HG03097 (cell line): Measurements from ENCODE around the gene KIAA1191.

Experiments used
- ATAC-seq: cut with Tn5 transposase; IDR thresholded peaks from one replicate; pipeline ENCODE4 v1.9.1; 2021; ENCODE audit not compliant: unreplicated experiment, low FRiP score

KIAA1191 gene

DNA sequence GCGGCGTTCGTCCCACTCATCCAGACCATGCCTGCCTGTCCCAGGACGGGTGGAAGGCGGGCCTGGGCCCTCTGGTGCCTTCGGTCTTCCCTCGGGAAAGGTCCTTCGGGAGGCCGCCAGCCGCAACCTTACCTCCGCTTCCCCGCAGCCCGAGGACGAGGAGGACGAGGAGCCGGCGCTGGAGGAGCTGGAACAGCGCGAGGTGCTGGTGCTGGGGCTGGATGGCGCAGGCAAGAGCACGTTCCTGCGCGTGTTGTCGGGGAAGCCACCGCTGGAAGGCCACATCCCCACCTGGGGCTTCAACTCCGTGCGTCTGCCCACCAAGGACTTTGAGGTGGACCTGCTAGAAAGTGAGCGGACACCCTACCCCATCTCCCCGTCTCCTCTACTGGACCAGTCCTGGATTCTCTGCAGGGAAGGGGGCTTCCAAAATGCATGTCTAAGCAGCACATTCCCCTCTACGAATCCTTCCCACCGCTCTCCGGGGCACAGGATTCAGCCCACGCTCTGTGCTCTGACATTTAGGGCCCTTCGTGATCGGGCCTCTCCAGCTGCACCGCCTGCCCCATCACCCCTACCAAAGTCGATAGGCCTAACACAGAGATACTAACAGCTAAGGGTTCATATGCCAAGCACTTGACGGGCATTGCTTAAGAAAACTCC lies 4.8 kb upstream of the KIAA1191 start:
- ATAC-seq = no peak

DNA sequence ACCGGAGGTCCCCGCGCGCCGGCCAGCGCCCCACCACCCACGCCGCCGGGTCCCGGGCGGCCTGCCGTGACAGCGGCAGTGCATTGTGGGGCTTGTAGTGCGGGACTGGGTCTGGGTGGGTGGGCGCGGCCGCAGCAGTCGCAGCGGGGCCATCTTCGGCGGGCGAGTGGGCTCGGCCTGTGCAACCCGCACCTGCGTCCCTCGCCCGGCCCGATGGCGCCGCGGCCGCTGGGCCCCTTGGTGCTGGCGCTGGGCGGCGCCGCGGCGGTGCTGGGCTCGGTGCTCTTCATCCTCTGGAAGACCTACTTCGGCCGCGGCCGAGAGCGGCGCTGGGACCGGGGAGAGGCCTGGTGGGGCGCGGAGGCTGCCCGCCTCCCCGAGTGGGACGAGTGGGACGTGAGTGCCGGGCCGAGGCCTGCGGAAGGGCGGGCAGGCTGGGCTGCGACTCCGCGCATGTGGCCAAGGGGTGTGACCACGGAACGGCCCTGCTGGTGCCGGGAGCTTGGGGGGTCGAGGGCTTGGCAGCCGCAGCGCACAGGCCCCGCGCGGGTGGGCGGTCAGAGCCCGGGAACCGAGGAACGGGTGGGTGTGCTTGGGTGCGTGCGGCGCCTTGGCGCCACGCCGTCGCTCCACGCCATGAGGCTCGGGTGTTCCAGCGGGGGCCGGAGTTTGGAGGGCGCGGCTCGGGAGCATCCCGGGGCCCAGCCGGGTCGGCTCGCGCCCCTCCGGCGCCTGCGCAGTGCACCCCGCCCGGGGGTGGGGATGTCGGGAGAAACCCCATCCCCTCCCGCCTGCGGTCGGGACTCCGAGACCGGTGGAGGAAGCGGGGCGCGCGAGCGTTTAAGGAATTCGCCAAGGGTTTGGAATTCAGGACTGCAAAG lies 4.0 kb upstream of the KIAA1191 start, which contains the start of gene ARL10:
Gene ARL10 (plus strand): TSS at position 137 of the 881 bp plus-strand sequence. CDS start 77 bp downstream, at position 214.
- ATAC-seq = no peak

DNA sequence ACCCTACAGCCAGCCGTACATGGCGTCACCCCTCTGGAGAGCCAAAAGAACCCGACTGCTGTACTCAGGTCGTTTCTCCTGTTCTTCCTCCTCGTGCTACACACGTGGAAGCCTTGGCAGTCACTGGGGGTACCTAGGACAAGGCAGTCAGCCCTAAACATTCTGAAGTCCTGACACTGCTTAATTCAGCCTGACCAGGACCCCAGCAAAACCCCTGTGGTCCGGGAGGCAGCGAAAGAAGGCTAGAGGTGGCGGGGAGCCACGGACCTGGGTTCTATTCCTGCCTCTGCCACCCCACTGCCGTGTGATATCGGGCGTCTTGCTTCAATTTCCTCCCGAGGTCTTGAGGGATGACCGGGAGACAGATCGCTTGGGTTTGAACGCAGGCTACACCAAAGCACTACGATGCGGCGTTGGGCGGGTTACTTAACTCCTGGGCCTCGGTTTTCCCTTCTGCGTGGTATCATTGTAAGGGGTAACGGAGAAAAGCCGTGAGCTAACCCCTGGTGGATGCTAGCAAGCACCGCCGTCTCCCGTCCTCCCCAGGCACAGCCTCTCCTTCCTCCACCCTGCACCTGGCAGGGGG lies 3.3 kb upstream of the KIAA1191 start:
- ATAC-seq = no peak

DNA sequence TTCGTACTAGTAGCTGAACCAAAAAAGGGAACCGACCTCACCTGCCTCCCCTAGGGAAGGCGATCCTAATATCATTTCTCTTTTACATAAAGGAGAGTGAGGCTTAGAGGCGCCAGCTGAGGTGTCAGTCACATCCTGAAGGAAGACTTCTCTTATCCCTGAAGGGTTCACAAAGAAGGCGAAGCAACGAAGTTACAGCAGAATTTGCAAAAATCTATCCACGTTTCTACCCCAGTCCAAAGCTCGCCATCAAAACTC lies 598 bp upstream of the KIAA1191 start:
- no peak for ATAC-seq

DNA sequence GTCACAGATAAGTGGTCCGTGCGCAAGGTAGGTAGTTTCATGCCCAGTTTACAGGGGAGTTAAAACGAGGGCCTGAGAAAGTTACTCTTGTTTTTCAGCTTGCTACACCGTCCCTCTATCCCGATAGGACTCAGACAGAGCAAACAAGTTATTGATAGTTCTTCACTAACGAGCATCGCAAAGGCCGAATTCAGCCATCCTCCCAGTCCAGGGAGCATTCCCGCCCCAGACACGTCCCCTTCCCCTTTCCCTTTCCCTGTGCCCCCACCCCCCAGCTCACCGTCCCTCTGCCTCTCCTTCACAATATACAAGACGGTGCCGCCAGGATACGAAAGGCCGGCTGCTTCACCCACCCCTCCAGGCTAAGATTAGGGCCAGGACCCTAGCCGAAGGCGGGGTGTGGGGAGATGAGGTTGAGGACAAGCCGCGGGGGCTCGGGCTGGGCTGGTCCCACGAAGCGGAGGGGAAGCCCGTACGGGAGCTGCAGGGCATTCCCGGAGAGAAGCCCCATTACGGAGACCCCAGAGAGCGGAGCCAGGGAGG lies 599 bp downstream of the KIAA1191 start:
- ATAC-seq = no peak

DNA sequence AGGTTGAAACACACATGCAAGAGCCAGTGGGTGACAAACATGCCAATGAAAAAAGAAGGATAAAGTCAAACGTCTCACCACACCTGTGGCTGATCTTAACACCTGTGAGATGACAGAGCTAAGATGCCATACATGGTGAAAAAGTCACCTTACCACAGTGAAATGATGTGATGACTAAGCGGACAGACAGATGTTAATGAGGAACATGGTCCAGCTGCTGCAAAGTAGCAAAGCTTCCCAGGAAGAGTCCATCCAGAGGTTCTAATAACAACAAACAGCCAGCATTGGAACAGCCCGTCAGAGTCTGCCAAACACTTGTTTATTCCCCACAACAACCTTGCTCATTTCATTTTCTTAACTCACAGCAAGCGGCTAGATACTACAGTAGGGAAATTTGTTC lies 1.9 kb downstream of the KIAA1191 start:
- ATAC-seq = no peak

DNA sequence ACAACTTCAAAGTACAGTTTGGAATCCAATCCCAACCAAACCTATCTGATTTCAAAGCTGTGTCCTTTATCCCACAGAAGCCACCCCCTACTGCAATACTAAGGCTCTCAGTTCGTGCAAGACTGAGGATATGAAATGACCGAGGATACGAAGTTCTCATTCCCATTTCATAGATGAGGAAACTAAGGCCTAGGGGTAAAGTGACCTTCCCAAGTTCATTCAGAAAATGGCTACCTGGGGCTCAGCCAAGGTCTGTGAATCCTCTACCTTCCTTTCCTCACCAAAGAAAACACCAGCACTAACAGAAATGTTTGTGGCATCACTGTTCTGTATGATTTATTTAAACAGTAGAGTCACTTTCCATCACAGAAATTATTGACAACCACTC lies 5.4 kb downstream of the KIAA1191 start:
- no peak for ATAC-seq

DNA sequence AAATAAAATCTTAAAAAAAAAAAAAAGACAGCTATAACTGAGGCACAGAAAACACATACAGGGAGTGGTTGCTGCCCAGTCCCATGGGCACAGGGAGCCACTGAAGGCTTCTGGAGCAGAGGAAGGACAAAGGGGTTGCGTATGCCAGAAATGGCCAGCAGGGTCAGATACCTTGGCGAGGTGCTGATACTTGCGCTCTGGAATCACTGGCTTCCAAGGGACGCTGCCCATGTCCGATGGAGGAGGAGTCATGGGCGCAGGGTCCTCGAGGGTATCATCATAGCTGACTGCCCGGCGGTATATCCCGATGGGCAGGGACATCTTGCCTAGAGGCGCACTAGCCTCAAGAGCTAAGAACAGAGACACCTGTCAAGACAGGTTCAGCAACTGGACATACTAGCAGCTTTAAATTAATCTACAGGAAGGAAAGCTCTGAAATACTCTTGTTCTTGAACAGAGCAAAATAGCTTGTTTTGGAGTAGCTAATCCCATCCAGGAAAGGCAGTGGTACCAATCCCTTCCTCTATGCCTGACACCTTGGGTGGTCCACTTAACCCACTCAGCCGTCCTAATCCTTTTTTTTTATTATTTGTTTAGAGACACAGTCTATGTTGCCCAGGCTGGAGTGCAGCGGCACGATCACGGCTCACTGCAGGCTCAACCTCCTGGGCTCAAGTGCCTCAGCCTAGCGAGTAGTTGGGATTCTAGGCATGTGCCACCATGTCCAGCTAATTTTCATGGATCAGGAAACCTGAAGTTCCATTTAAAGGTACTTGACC lies 6.0 kb downstream of the KIAA1191 start:
- no peak for ATAC-seq

DNA sequence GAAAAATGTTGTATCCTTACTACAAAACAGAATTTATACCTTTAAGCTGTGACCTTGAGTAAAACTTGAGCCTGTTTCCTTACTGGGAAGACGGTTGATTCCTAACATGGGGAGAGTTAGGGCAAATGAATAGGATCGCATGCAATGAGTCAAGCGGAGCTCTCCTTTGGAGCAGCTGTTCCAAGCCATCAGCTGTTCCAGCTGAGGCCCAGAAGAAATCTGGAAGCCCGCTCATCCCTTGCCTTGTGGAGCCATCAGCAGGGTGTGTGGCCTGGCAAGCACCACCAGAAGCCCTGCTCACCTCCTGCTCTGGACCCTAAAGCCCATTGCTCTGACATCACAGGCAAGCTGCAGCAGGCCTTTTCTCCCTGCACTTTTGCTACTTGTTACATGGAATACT lies 8.0 kb downstream of the KIAA1191 start:
- no peak for ATAC-seq

DNA sequence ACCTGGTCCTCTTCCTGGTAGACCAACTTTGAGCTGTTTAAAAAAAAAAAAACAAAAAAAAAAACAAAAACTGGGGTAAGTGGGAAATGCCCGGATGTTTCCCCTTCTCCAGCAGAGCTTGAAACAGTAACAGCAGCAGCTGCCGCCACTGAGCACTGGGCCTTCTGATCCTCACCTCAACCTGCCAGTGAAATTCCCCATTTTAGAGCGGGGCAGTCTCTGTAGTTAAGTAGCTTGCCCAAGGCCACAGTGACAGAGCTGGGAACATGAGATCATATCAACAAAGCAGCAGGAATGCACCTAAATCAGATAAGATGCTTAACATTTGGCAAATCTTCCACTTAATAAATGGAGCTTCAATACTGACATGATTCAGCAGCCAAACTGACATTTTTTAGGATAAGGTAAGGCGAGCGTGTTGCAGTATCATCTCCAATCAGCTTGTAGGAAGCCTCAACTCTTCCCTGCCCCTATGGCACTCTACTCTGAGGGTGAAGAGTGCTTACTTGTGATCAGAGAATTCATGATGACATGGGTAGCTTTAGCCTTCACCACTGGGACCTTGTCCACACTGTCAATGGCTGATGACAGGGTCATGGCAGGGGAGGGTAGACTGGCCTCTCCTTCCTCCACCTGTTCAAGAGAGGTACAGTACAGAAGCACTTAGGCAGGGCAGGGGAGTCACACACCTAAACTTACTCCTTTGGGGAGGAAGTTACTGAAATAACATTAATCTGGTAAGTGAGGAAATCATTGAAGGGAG lies 9.3 kb downstream of the KIAA1191 start:
- no peak for ATAC-seq

DNA sequence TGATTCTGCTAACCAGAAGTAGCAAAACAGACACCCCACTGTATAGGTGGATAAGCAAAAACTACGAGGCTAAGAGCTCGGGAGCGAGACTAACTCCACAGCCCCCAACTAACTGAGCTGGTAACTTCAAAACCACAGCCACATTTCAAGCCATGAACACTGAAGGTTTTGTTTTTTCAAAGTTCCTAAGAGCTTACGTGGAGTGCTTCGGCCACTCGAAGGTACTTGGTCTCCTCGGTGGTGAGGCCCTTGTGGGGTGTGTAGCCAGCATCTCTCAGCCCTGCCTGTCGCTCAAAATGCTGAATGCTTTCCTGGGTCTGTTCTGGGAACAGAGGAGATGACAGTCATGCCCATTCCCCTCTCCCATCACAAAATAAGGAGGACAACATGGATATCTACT lies 11.1 kb downstream of the KIAA1191 start:
- no peak for ATAC-seq

DNA sequence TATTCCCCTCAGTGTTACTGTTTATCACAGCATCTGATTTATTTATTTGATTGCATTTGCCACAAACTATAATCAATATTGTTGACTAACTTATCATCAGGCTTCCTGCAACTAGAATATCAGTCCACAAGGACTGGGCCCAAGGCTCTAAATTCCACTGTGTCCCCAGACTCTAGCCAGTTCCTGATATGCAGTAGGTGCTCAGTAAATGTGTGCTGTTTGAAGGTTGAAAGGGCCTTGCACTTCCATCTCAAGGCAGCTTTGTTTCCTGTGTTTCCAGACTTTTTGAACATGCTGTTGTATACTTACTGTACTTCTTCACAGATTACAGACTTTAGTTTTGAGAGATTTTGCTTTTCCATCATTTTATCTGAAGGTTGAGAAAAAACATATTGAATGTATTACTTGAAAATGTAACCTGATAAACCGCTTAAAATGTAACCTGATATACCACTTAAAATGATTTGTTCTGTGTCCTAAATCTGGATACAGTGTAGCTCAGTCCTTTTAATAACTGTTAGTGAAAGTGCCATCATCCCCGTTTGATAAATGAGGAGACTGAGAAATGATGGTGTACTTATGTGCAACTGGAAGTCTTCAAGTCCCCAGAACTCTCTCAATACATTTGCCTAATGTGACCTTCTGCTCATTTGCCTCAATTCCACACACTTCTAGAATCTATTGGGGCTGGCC lies 18.7 kb downstream of the KIAA1191 start:
- ATAC-seq = no peak

DNA sequence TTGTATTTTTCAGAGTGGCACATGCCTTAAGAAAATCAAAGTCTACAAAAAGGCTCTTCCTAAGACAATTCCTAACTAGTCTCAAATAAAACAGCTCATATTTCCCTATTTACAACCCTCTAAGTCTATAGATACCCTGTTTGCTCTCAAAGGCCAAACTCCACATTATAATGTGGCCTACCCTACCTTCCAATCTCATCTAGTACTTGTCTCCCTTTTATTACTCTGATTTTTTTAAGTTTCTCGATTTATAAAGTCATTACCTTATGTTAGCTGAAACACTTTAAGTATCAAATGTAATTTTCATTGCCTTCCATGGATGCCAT lies 19.4 kb downstream of the KIAA1191 start:
- no peak for ATAC-seq

DNA sequence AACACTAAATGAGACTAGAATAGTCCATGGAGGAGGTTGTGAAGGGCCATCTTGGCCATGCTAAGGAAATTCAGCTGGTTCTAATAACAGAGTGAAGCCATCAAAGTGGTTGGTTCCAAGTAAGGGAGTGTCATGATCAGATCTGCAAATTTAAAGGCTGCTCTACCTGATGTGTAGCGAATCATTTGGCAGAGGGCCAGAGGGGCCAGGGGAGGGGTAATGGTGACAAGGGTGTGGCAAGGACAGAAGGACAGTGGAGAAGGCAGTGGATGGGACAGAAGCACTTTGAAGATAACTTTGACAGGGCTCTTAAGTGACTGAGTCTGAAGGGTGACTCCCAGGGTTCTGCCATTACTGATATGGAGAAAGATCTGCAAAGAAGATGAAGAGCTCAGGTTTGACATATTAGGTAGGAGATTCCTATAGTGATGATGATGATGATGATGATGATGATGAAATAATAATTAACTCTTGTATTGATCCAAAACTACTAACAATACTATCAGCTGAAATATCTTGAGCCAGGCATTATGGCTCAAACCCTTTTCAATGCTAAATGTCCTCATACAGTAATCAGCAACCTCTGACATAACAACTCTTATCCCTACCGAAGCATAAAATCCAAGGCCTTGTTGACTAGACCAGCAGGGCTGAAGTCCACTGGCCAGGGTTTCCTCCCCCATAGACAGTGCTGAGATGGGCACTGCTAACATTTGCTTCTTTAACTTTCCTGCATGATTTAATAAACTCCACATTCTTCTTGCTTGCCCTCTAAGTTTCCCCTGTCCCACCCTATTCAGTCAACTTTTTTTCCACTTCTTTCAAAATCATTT lies 20.0 kb downstream of the KIAA1191 start:
- ATAC-seq = no peak

DNA sequence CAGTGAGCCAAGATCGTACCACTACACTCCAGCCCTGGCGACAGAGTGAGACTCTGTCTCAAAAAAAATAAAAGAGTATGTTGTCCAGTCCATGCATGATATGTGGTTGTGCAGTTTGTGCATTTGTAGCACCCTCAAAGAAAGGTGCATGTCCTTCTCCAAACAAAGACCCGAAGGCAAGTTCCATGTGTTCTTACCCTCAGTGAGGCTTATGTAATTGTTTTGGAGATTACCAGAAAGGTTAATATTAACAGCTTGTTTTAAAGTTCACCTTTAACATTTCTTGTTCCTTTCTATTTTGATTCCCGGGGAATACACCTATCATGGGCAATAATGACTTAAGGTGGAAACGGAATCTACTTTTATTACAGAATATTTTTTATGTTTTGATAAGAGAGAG lies 22.3 kb downstream of the KIAA1191 start:
- no peak for ATAC-seq

DNA sequence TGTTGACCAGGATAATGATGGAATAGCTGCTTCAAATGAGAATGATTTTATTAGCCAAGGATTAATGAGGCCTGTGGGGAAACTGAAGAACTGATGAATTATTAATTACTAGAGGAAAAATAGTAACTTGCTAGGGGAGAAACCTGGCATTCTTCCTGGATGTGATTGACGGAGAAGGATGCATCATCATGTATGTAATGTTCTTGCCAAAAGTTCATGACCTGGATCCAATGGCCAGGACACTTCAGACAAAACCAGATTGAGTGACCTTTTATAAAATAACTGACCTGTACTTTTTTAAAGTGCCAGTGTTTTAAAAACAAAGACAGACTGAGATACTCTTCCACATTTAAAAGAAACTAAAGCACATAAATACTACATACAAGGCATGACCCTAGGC lies 23.7 kb downstream of the KIAA1191 start:
- no peak for ATAC-seq

DNA sequence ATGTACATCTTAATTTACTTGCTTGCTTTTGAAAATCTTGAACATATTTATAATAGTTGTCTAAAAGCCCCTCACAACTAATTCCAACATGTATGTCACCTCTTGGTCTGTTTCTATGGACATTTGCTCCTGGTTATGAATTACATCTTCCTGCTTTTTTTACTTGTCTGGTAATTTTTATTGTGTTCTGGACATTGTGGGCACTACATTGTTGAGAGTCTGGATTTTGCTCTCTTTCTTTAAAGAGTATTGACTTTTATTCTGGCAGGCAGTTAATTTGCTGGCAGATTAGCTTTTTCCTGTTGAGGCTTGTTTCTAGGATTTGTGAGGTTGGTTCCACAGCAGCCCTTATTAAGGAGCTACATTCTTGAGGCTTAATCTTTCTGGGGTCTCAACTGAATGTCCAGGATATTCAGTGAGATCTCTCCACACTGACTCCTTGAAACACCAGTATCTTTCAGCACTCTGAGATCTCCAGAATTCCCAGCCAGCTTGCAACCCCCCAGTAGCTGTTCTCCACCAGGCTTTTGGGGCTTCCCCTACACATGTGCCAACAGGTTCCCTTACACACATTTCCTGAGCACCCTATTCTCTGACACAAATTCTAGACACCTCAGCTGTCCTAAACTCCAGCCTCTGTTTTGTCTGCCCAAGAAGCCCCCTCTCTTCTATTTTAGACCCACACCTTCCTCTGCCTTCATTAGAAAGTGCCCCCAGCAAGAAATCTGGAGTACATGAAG lies 27.4 kb downstream of the KIAA1191 start:
- no peak for ATAC-seq

DNA sequence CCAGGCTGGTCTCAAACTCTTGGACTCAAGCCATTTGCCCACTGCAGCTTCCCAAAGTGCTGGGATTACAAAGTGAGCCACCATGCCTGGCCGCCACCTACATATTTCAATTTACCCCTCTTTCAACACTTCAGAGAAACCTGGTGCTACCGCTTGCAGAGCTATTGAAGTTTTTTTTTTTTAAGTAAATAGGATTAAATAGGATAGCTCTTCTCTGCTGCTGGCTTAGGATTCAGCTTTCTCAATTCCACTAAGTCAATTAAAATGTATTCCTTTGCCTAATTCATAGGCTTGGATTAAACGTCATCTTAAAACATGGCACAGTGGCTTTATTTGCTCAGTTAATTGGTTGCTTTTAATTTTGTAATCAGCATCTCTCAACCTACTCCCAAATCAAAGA lies 41.0 kb downstream of the KIAA1191 start:
- no peak for ATAC-seq
